ENCODE measurements around the gene PRRC2C.

- TF ChIP-seq CTCF (IDR thresholded peaks at IDR 0.05) (no peak), POLR2A (IDR thresholded peaks at IDR 0.05) (no peak)
Observed at GRCh38 chr1:171532520-171532919, 47.2 kb downstream of the PRRC2C start.
